GM23338 (cell line): ENCODE data around the gene HPX. TPM values are rescaled to one million over a fixed set of nuclear protein-coding genes. Genes with fewer than 3 reads are reported as not detected.

Experiments
- ATAC-seq: fragments of 200-7000 bp; cut with Tn5 transposase; 3 replicates; pipeline ENCODE4 v1.9.1; 2020
- DNase-seq: peaks from one replicate; pipeline ENCODE4 v3.0.0-alpha.2; 2015; ENCODE audit warnings: low spot score
- H2AFZ ChIP-seq: fragments of 200-600 bp; sonication (generic); 2 replicates; pipeline ENCODE4 v1.8.0; 2016; ENCODE audit warnings: antibody characterized with exemption, mild to moderate bottlenecking, moderate library complexity
- H3F3A ChIP-seq: fragments of 200-600 bp; sonication (generic); replicated peaks from 2 replicates; pipeline ENCODE4 v1.8.0; 2017; ENCODE audit warnings: antibody characterized with exemption, mixed run types, low read depth
- H3K27ac ChIP-seq: fragments of 200-600 bp; sonication (generic); 2 replicates; pipeline ENCODE4 v1.6.1; 2016; ENCODE audit warnings: low read depth
- H3K27me3 ChIP-seq: fragments of 200-600 bp; sonication (generic); 2 replicates; pipeline ENCODE4 v1.8.0; 2016; ENCODE audit warnings: mild to moderate bottlenecking, mixed run types, moderate library complexity; ENCODE audit not compliant: insufficient read depth
- H3K36me3 ChIP-seq: fragments of 200-600 bp; sonication (generic); 2 replicates; pipeline ENCODE4 v1.8.0; 2016; ENCODE audit warnings: mild to moderate bottlenecking; ENCODE audit not compliant: insufficient read depth
- H3K4me1 ChIP-seq: fragments of 200-600 bp; sonication (generic); 2 replicates; pipeline ENCODE4 v1.8.0; 2016; ENCODE audit warnings: mild to moderate bottlenecking, moderate library complexity; ENCODE audit not compliant: insufficient read depth
- H3K4me2 ChIP-seq: fragments of 200-600 bp; sonication (generic); 2 replicates; pipeline ENCODE4 v1.7.1; 2017; ENCODE audit warnings: mixed run types
- H3K4me3 ChIP-seq: fragments of 200-600 bp; sonication (generic); 2 replicates; pipeline ENCODE4 v1.6.1; 2016; ENCODE audit warnings: mixed run types
- H3K79me2 ChIP-seq: fragments of 200-600 bp; sonication (generic); replicated peaks from 2 replicates; pipeline ENCODE4 v1.8.0; 2017; ENCODE audit warnings: mild to moderate bottlenecking; ENCODE audit not compliant: insufficient read depth
- H3K9me2 ChIP-seq: fragments of 200-600 bp; sonication (generic); 2 replicates; pipeline ENCODE4 v1.8.0; 2017; ENCODE audit not compliant: insufficient read depth
- H4K20me1 ChIP-seq: fragments of 200-600 bp; sonication (generic); replicated peaks from 2 replicates; pipeline ENCODE4 v1.8.0; 2017; ENCODE audit warnings: mild to moderate bottlenecking; ENCODE audit not compliant: insufficient read depth
- H3K27ac Mint-ChIP-seq: 2 replicates; pipeline ENCODE4 v1.8.0; 2020; ENCODE audit warnings: inconsistent platforms, mild to moderate bottlenecking, moderate library complexity, mixed read lengths
- H3K27me3 Mint-ChIP-seq: 3 replicates; pipeline ENCODE4 v1.8.0; 2022; ENCODE audit warnings: low read depth, mild to moderate bottlenecking, moderate library complexity, mixed read lengths, inconsistent platforms; ENCODE audit not compliant: insufficient read depth, poor library complexity
- H3K36me3 Mint-ChIP-seq: 3 replicates; pipeline ENCODE4 v1.8.0; 2021; ENCODE audit warnings: low read depth, mild to moderate bottlenecking, inconsistent platforms, moderate library complexity, mixed read lengths
- H3K4me1 Mint-ChIP-seq: 3 replicates; pipeline ENCODE4 v1.8.0; 2020; ENCODE audit warnings: mild to moderate bottlenecking, inconsistent platforms, mixed read lengths
- H3K4me3 Mint-ChIP-seq: 3 replicates; pipeline ENCODE4 v1.8.0; 2021; ENCODE audit warnings: moderate library complexity, mild to moderate bottlenecking, inconsistent platforms, mixed read lengths
- H3K9me3 Mint-ChIP-seq: 3 replicates; pipeline ENCODE4 v1.8.0; 2020; ENCODE audit warnings: moderate library complexity, mild to moderate bottlenecking, inconsistent platforms, mixed read lengths
- JUNB ChIP-seq: IDR thresholded peaks from one replicate; pipeline ENCODE4 v1.6.1; 2016; ENCODE audit warnings: antibody characterized with exemption; ENCODE audit not compliant: unreplicated experiment
- NANOG ChIP-seq: IDR thresholded peaks from 2 replicates; pipeline ENCODE4 v1.6.1; 2016; ENCODE audit warnings: antibody characterized with exemption, borderline replicate concordance
- POLR2AphosphoS5 ChIP-seq: IDR thresholded peaks from 2 replicates; pipeline ENCODE4 v1.6.1; 2016; ENCODE audit warnings: antibody characterized with exemption, low read depth
- polyA plus RNA-seq: library from polyadenylated mRNA; unstranded; fragments of >200 nt; fragmentation: Nextera tagmentation; extraction: Ambion mirVana; gene quantifications from 2 replicates; pipeline ENCODE4 v1.2.1, GENCODE V29; 2016
- total RNA-seq: library from RNA; depleted of rRNA; stranded (reverse); fragments of >200 nt; shearing (Covaris generic); gene quantifications from 2 replicates; pipeline ENCODE4 v1.2.3, GENCODE V29; 2014
- TF ChIP-seq, protein P1 (sequence below): fragments of 250-450 bp; sonication (Bioruptor Pico); IDR thresholded peaks from 2 replicates; pipeline ENCODE4 v1.5.0; 2020; ENCODE audit warnings: mild to moderate bottlenecking, moderate library complexity
- TF ChIP-seq, protein P2 (sequence below): IDR thresholded peaks from 2 replicates; pipeline ENCODE4 v1.6.1; 2016; ENCODE audit warnings: antibody characterized with exemption
- TF ChIP-seq, protein P3 (sequence below), 2 experiments: fragments of 200-600 bp in 1 of 2; sonication (generic) in 1 of 2; conservative IDR thresholded peaks; 2 replicates each; pipeline versions ENCODE4 v1.5.1 to v1.6.1; 2016 to 2017; ENCODE audit warnings: antibody characterized with exemption in 2 of 2, low read depth in 2 of 2, mild to moderate bottlenecking in 2 of 2, moderate library complexity in 1 of 2
- TF ChIP-seq, protein P4 (sequence below): IDR thresholded peaks from one replicate; pipeline ENCODE4 v1.6.1; 2018; ENCODE audit warnings: antibody characterized with exemption; ENCODE audit not compliant: unreplicated experiment

The HPX gene
- total and polyA plus RNA-seq, 2 experiments from 2014 or later, result 0.47 to 0.63 TPM

DNA sequence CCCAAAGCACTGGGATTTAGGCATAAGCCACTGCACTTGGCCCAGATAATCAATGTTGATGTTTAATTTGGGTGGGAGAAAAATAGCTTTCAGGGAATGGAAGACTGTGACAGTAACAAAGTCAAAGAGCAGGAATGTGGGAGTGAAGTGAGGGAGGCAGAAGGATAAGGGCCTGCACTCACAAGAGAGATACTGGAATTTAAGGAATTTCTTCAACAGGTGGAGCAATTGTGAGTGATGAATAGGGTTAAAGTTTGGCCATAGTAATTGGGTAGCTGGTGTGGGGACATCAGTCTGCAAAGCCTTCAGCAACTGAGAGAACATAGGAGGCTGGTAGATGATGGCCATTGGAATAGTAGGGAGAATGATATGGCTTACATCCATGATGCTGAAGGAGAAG, 13.3 kb downstream of the HPX start:
- Histone ChIP-seq H3K27me3 (peaks cover 6% of the 10 kb centered on the region; the same call in 1 of the 2 replicates), H3F3A (no peaks in the 10 kb centered on the region), H3K9me2 (no peaks in the 10 kb centered on the region), H3K27ac (no peak overlapping the region), H3K4me2 (no peak overlapping the region), H3K79me2 (no peaks in the 10 kb centered on the region), H3K4me1 (no peaks in the 10 kb centered on the region; the same call in 1 of the 2 replicates), H3K4me3 (no peak overlapping the region), H3K36me3 (no peaks in the 10 kb centered on the region), H2AFZ (no peak overlapping the region), H4K20me1 (no peaks in the 10 kb centered on the region)
- DNase-seq (peak; percentile 82), ATAC-seq (peak; percentile 95)
- H3K9me3 Mint-ChIP-seq, result no peaks in the 10 kb centered on the region
- TF ChIP-seq JUNB, result no peak
- TF ChIP-seq, protein P1, sequence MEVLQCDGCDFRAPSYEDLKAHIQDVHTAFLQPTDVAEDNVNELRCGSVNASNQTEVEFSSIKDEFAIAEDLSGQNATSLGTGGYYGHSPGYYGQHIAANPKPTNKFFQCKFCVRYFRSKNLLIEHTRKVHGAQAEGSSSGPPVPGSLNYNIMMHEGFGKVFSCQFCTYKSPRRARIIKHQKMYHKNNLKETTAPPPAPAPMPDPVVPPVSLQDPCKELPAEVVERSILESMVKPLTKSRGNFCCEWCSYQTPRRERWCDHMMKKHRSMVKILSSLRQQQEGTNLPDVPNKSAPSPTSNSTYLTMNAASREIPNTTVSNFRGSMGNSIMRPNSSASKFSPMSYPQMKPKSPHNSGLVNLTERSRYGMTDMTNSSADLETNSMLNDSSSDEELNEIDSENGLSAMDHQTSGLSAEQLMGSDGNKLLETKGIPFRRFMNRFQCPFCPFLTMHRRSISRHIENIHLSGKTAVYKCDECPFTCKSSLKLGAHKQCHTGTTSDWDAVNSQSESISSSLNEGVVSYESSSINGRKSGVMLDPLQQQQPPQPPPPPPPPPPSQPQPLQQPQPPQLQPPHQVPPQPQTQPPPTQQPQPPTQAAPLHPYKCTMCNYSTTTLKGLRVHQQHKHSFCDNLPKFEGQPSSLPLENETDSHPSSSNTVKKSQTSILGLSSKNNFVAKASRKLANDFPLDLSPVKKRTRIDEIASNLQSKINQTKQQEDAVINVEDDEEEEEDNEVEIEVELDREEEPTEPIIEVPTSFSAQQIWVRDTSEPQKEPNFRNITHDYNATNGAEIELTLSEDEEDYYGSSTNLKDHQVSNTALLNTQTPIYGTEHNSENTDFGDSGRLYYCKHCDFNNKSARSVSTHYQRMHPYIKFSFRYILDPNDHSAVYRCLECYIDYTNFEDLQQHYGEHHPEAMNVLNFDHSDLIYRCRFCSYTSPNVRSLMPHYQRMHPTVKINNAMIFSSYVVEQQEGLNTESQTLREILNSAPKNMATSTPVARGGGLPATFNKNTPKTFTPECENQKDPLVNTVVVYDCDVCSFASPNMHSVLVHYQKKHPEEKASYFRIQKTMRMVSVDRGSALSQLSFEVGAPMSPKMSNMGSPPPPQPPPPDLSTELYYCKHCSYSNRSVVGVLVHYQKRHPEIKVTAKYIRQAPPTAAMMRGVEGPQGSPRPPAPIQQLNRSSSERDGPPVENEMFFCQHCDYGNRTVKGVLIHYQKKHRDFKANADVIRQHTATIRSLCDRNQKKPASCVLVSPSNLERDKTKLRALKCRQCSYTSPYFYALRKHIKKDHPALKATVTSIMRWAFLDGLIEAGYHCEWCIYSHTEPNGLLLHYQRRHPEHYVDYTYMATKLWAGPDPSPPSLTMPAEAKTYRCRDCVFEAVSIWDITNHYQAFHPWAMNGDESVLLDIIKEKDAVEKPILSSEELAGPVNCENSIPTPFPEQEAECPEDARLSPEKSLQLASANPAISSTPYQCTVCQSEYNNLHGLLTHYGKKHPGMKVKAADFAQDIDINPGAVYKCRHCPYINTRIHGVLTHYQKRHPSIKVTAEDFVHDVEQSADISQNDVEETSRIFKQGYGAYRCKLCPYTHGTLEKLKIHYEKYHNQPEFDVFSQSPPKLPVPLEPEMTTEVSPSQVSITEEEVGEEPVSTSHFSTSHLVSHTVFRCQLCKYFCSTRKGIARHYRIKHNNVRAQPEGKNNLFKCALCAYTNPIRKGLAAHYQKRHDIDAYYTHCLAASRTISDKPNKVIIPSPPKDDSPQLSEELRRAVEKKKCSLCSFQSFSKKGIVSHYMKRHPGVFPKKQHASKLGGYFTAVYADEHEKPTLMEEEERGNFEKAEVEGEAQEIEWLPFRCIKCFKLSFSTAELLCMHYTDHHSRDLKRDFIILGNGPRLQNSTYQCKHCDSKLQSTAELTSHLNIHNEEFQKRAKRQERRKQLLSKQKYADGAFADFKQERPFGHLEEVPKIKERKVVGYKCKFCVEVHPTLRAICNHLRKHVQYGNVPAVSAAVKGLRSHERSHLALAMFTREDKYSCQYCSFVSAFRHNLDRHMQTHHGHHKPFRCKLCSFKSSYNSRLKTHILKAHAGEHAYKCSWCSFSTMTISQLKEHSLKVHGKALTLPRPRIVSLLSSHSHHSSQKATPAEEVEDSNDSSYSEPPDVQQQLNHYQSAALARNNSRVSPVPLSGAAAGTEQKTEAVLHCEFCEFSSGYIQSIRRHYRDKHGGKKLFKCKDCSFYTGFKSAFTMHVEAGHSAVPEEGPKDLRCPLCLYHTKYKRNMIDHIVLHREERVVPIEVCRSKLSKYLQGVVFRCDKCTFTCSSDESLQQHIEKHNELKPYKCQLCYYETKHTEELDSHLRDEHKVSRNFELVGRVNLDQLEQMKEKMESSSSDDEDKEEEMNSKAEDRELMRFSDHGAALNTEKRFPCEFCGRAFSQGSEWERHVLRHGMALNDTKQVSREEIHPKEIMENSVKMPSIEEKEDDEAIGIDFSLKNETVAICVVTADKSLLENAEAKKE (CRISPR knock-in tag), result peak; percentile 72
- no peak overlapping the region; the same call in 2 of the 3 replicates for H3K4me3 Mint-ChIP-seq
- H3K36me3 Mint-ChIP-seq, result no peaks in the 10 kb centered on the region
- peaks cover 11% of the 10 kb centered on the region for H3K4me1 Mint-ChIP-seq
- H3K27me3 Mint-ChIP-seq, result peaks cover 4% of the 10 kb centered on the region
- no peak overlapping the region for H3K27ac Mint-ChIP-seq

DNA sequence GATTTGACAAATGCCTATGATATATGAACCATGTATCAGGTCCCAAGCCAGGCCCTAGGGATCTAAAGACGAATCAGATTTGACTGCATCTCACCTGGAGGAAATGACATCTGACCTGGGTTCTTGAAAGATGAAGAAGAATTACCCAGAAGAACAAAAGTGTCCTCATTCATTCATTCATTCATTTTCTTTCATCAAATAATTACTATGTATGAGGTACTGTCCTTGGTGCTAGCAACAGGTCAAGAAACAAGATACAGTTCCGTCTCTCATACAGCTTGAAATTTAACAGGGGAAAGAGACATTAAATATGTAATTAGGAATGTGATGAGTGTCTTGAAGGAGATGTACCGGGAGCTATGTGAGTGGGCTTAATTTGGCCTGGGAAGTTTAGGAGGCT, 20.1 kb downstream of the HPX start:
- H3K27ac ChIP-seq, result no peak overlapping the region
- no peaks in the 10 kb centered on the region for H3K9me2 ChIP-seq
- H3K27ac Mint-ChIP-seq, result no peak overlapping the region
- no peak for ATAC-seq
- H3K4me1 ChIP-seq, result peaks cover 7% of the 10 kb centered on the region; the same call in 1 of the 2 replicates
- H3K36me3 Mint-ChIP-seq, result no peaks in the 10 kb centered on the region
- no peaks in the 10 kb centered on the region for H3F3A ChIP-seq
- H3K4me1 Mint-ChIP-seq, result peaks cover 2% of the 10 kb centered on the region; the same call in 1 of the 3 replicates
- TF ChIP-seq POLR2AphosphoS5 (no peak), NANOG (no peak), JUNB (no peak)
- TF ChIP-seq, protein P2, sequence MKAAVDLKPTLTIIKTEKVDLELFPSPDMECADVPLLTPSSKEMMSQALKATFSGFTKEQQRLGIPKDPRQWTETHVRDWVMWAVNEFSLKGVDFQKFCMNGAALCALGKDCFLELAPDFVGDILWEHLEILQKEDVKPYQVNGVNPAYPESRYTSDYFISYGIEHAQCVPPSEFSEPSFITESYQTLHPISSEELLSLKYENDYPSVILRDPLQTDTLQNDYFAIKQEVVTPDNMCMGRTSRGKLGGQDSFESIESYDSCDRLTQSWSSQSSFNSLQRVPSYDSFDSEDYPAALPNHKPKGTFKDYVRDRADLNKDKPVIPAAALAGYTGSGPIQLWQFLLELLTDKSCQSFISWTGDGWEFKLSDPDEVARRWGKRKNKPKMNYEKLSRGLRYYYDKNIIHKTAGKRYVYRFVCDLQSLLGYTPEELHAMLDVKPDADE, result no peak
- TF ChIP-seq, protein P3, sequence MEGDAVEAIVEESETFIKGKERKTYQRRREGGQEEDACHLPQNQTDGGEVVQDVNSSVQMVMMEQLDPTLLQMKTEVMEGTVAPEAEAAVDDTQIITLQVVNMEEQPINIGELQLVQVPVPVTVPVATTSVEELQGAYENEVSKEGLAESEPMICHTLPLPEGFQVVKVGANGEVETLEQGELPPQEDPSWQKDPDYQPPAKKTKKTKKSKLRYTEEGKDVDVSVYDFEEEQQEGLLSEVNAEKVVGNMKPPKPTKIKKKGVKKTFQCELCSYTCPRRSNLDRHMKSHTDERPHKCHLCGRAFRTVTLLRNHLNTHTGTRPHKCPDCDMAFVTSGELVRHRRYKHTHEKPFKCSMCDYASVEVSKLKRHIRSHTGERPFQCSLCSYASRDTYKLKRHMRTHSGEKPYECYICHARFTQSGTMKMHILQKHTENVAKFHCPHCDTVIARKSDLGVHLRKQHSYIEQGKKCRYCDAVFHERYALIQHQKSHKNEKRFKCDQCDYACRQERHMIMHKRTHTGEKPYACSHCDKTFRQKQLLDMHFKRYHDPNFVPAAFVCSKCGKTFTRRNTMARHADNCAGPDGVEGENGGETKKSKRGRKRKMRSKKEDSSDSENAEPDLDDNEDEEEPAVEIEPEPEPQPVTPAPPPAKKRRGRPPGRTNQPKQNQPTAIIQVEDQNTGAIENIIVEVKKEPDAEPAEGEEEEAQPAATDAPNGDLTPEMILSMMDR (conservative IDR thresholded peaks at IDR 0.05; ENCODE audit: low read depth in 2 of 2), result no peak
- TF ChIP-seq, protein P4, sequence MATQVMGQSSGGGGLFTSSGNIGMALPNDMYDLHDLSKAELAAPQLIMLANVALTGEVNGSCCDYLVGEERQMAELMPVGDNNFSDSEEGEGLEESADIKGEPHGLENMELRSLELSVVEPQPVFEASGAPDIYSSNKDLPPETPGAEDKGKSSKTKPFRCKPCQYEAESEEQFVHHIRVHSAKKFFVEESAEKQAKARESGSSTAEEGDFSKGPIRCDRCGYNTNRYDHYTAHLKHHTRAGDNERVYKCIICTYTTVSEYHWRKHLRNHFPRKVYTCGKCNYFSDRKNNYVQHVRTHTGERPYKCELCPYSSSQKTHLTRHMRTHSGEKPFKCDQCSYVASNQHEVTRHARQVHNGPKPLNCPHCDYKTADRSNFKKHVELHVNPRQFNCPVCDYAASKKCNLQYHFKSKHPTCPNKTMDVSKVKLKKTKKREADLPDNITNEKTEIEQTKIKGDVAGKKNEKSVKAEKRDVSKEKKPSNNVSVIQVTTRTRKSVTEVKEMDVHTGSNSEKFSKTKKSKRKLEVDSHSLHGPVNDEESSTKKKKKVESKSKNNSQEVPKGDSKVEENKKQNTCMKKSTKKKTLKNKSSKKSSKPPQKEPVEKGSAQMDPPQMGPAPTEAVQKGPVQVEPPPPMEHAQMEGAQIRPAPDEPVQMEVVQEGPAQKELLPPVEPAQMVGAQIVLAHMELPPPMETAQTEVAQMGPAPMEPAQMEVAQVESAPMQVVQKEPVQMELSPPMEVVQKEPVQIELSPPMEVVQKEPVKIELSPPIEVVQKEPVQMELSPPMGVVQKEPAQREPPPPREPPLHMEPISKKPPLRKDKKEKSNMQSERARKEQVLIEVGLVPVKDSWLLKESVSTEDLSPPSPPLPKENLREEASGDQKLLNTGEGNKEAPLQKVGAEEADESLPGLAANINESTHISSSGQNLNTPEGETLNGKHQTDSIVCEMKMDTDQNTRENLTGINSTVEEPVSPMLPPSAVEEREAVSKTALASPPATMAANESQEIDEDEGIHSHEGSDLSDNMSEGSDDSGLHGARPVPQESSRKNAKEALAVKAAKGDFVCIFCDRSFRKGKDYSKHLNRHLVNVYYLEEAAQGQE, result peak; percentile 43
- no peak overlapping the region for H3K4me3 Mint-ChIP-seq
- H3K36me3 ChIP-seq, result no peaks in the 10 kb centered on the region
- H4K20me1 ChIP-seq, result no peaks in the 10 kb centered on the region
- H3K79me2 ChIP-seq, result 0 out of 2 replicates have a peak, but pooled peaks cover 3% of the 10 kb centered on the region
- H2AFZ ChIP-seq, result no peak overlapping the region
- H3K27me3 ChIP-seq, result peaks cover 30% of the 10 kb centered on the region
- no peak overlapping the region for H3K4me3 ChIP-seq
- no peak for DNase-seq
- no peaks in the 10 kb centered on the region for H3K9me3 Mint-ChIP-seq
- H3K4me2 ChIP-seq, result no peak overlapping the region
- peaks cover 9% of the 10 kb centered on the region for H3K27me3 Mint-ChIP-seq
